Effector memory CD4-positive, alpha-beta T cell (primary cell): Measurements from ENCODE around the gene GCK.

Experiments used
- DNase-seq, 3 donors: peaks; one replicate each; pipeline ENCODE4 v3.0.0-alpha.2; 2020
- H3K27ac ChIP-seq: 2 replicates; pipeline ENCODE4 v1.7.0; 2013; ENCODE audit warnings: mild to moderate bottlenecking, low read length, moderate library complexity; ENCODE audit not compliant: insufficient read depth, poor library complexity, severe bottlenecking
- H3K27me3 ChIP-seq: replicated peaks from 2 replicates; pipeline ENCODE4 v1.7.0; 2013; ENCODE audit warnings: mild to moderate bottlenecking, low read length; ENCODE audit not compliant: insufficient read depth, control insufficient read depth, poor library complexity, severe bottlenecking
- H3K36me3 ChIP-seq: 2 replicates; pipeline ENCODE4 v1.7.0; 2013; ENCODE audit warnings: mild to moderate bottlenecking, low read length, moderate library complexity; ENCODE audit not compliant: control insufficient read depth, insufficient read depth
- H3K4me1 ChIP-seq: 2 replicates; pipeline ENCODE4 v1.7.0; 2013; ENCODE audit warnings: low read length, mild to moderate bottlenecking; ENCODE audit not compliant: control insufficient read depth, insufficient read depth, poor library complexity, severe bottlenecking
- H3K4me3 ChIP-seq: 2 replicates; pipeline ENCODE4 v1.7.0; 2013; ENCODE audit warnings: low read length, low read depth, mild to moderate bottlenecking; ENCODE audit not compliant: insufficient read depth, poor library complexity, severe bottlenecking
- H3K9me3 ChIP-seq: 2 replicates; pipeline ENCODE4 v1.7.0; 2013; ENCODE audit warnings: mild to moderate bottlenecking, low read length, moderate library complexity; ENCODE audit not compliant: control insufficient read depth

The GCK gene

GRCh38 chr7:44098092-44099068 is 90.9 kb downstream of the GCK start:
- H3K27ac ChIP-seq = no peak overlapping the region
- no peaks in the 10 kb centered on the region for H3K9me3 ChIP-seq
- H3K4me1 ChIP-seq = no peaks in the 10 kb centered on the region
- no peak overlapping the region for H3K4me3 ChIP-seq
- no peak for DNase-seq
- H3K27me3 ChIP-seq = no peaks in the 10 kb centered on the region
- no peaks in the 10 kb centered on the region for H3K36me3 ChIP-seq

DNA sequence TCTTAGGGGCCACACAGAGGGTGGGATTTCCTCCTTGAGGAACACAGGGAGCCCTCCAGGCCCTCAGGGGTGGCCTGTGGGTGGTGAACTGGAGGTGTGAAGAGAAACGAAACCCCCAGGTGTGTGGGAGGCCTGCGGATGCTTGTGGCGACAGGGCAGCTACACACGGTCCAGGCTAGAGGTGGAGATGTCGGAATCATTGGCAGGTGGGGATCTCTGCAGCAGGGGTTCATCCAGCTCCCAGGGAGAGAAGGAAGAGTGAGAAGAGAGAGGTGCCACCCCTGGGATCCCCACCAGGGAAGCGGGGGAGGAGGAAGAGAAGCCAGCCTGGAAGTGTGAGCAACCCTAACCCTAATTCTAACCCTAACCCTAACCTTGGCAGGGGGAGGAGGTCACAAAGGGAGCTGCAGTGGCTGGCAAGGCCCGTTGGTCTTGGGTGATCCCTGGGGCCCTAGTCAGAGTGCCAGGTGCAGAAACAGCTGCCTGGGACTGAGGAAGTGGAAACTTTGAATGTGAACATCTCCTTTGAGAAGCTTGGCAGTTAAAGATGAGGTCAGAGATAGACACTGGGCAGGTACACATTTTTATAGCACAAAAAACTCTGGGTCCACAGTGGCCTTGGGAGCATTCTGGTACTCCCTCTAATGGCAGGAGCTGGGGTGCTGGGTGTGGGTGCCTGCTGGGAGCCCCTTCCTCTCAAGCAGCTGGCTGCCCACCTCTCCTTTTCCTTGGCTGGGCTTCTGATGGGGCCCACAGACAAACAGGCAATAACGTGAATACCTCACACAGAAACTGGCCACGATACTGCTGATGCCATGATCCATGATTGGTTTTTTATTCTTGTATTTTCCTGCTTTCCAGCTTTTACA is 91.9 kb downstream of the GCK start:
- H3K27ac ChIP-seq = no peak overlapping the region
- H3K9me3 ChIP-seq = no peaks in the 10 kb centered on the region
- no peaks in the 10 kb centered on the region for H3K4me1 ChIP-seq
- no peaks in the 10 kb centered on the region for H3K27me3 ChIP-seq
- no peak overlapping the region for H3K4me3 ChIP-seq
- no peak for DNase-seq
- no peaks in the 10 kb centered on the region for H3K36me3 ChIP-seq

DNA sequence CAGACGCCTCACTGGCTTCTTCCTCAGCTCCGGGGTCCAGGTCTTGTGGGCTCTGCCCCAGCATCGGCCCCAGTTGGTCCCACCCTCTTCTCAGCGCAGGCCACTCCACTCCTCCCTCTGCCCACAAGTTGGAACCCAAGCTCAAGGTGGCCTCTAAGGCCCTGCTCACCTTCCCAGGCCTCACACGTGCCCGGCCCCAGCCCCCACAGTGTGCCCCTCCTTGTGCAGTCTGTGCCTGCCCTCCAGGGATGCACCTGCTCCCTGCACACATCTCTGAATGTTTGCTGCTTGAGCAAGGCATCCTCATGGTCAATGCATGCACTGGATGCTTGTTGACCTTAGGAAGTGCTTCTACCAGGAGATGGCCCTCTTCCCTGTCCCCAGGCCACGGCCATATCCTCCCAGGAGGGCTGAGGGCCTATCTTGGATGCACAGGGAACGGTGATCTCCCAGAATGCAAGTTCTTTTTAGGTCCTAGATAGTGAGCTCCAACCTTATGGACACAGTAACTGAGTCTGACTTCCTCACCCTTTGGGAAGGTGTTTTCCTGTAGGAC is 92.8 kb downstream of the GCK start:
- Histone ChIP-seq H3K27ac (no peak overlapping the region), H3K9me3 (no peaks in the 10 kb centered on the region), H3K27me3 (no peaks in the 10 kb centered on the region), H3K4me3 (no peak overlapping the region), H3K36me3 (no peaks in the 10 kb centered on the region), H3K4me1 (no peaks in the 10 kb centered on the region)
- DNase-seq = no peak

DNA sequence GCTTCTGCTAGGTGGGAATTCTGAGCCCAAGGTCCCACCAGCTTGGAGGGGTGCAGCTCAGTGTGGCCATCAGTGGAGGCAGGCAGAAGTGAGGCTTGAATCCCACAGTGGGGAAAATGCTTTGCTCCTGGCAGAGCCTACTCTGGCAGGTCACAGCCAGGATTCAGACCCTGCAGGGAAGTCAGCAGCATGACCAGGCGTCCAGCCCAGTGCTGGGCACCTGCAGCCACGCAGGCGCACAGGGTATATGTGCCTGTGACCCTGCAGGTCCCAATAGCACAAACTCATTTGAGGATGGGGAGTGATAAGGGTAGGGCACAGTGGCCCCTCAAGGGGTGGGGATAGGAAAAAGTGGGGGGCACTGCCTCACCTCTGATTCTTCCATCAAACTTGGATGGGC is 93.5 kb downstream of the GCK start:
- H3K4me1 ChIP-seq = no peaks in the 10 kb centered on the region
- no peaks in the 10 kb centered on the region for H3K36me3 ChIP-seq
- no peak overlapping the region for H3K4me3 ChIP-seq
- no peaks in the 10 kb centered on the region for H3K27me3 ChIP-seq
- H3K9me3 ChIP-seq = no peaks in the 10 kb centered on the region
- DNase-seq = no peak
- H3K27ac ChIP-seq = no peak overlapping the region

GRCh38 chr7:44094883-44095592 is 94.2 kb downstream of the GCK start:
- Histone ChIP-seq H3K27me3 (no peaks in the 10 kb centered on the region), H3K27ac (no peak overlapping the region), H3K4me1 (no peaks in the 10 kb centered on the region), H3K4me3 (no peak overlapping the region), H3K9me3 (no peaks in the 10 kb centered on the region), H3K36me3 (no peaks in the 10 kb centered on the region)
- DNase-seq = no peak

- no peaks in the 10 kb centered on the region for H3K9me3 ChIP-seq
- no peaks in the 10 kb centered on the region for H3K4me1 ChIP-seq
- no peaks in the 10 kb centered on the region for H3K27me3 ChIP-seq
- no peak overlapping the region for H3K4me3 ChIP-seq
- H3K36me3 ChIP-seq = no peaks in the 10 kb centered on the region
- H3K27ac ChIP-seq = no peak overlapping the region
- no peak for DNase-seq
Measured at GRCh38 chr7:44094365-44094764, 94.9 kb downstream of the GCK start.
